CD4-positive, alpha-beta T cell (primary cell): ENCODE measurements around the gene CBARP. TPM values are rescaled to one million over a fixed set of nuclear protein-coding genes. Genes with fewer than 3 reads are reported as not detected.

ENCODE experiments used
- ATAC-seq: fragments of 200-7000 bp; cut with Tn5 transposase; one replicate; pipeline ENCODE4 v1.10.0; 2022; ENCODE audit warnings: mild to moderate bottlenecking; ENCODE audit not compliant: poor library complexity
- CTCF ChIA-PET: fragments of 350-600 bp; sonication (Branson Sonifier 250); formaldehyde crosslinking; loops from one replicate; lab custom pipeline; 2021; ENCODE audit warnings: antibody characterized with exemption, inconsistent platforms; lab: Charles Lee
- POLR2A ChIA-PET: fragments of 350-600 bp; sonication (Branson Sonifier 250); formaldehyde crosslinking; loops from one replicate; lab custom pipeline; 2021; ENCODE audit warnings: antibody characterized with exemption, inconsistent platforms; lab: Charles Lee
- DNase-seq, 14 experiments: peaks; one replicate each; pipeline ENCODE4 v3.0.0-alpha.2; 2013 to 2020; ENCODE audit warnings: mixed read lengths in 2 of 14
- H3K27ac ChIP-seq, 2 donors: one replicate each; pipeline versions ENCODE4 v1.5.1 to v1.7.0; 2013; ENCODE audit warnings: low read length in 2 of 2, low read depth in 1 of 2, mild to moderate bottlenecking in 1 of 2
- H3K27me3 ChIP-seq, 2 experiments: 1 replicate in 1 of 2; 2 replicates in 1 of 2; pipeline versions ENCODE4 v1.6.1 to v1.7.0; 2013; ENCODE audit warnings: low read length in 2 of 2, control low read depth in 1 of 2, mild to moderate bottlenecking in 1 of 2, moderate library complexity in 1 of 2; ENCODE audit not compliant: insufficient read depth in 2 of 2, control insufficient read depth in 1 of 2
- H3K36me3 ChIP-seq: one replicate; pipeline ENCODE4 v1.6.1; 2013; ENCODE audit warnings: low read length, control low read depth; ENCODE audit not compliant: insufficient read depth
- H3K4me1 ChIP-seq: one replicate; pipeline ENCODE4 v1.6.1; 2013; ENCODE audit warnings: low read length, control low read depth; ENCODE audit not compliant: insufficient read depth
- H3K4me3 ChIP-seq: one replicate; pipeline ENCODE4 v1.5.1; 2013; ENCODE audit warnings: mild to moderate bottlenecking, low read length, moderate library complexity
- H3K9me3 ChIP-seq, 2 experiments: 1 replicate in 1 of 2; 2 replicates in 1 of 2; pipeline versions ENCODE4 v1.6.1 to v1.7.0; 2013; ENCODE audit warnings: low read length in 2 of 2, mild to moderate bottlenecking in 2 of 2, control low read depth in 1 of 2, moderate library complexity in 1 of 2; ENCODE audit not compliant: control insufficient read depth in 1 of 2, insufficient read depth in 1 of 2
- H3K27ac Mint-ChIP-seq: one replicate; pipeline ENCODE4 v1.8.0; 2020; ENCODE audit warnings: mixed read lengths
- H3K27me3 Mint-ChIP-seq: one replicate; pipeline ENCODE4 v1.8.0; 2021; ENCODE audit warnings: mixed read lengths
- H3K36me3 Mint-ChIP-seq: one replicate; pipeline ENCODE4 v1.8.0; 2021; ENCODE audit warnings: low read depth, mixed read lengths
- H3K4me1 Mint-ChIP-seq: one replicate; pipeline ENCODE4 v1.8.0; 2021; ENCODE audit warnings: low read depth, mixed read lengths
- H3K4me3 Mint-ChIP-seq: one replicate; pipeline ENCODE4 v1.8.0; 2020; ENCODE audit warnings: mild to moderate bottlenecking, mixed read lengths
- H3K9me3 Mint-ChIP-seq: one replicate; pipeline ENCODE4 v1.8.0; 2020; ENCODE audit warnings: mixed read lengths
- intact Hi-C, 2 experiments: fragments of 100-400 bp; cut with DNase I in 1 of 2; cut with micrococcal nuclease in 1 of 2; formaldehyde crosslinking; loops; one replicate each; pipeline versions ENCODE4 v1.15.1 to v1.9.0; 2023 to 2025; cut with DNase I, micrococcal nuclease
- total RNA-seq, 174 experiments: library from RNA in 2 of 174; stranded (reverse) in 2 of 174; gene quantifications; one replicate each; pipeline ENCODE4 v1.2.3 and lab custom pipeline; 2021 to 2026
- TF ChIP-seq, protein P1 (sequence below): fragments of 200-600 bp; IDR thresholded peaks from one replicate; pipeline ENCODE4 v1.8.0; 2022; ENCODE audit warnings: antibody characterized with exemption, mild to moderate bottlenecking

Gene CBARP
- total RNA-seq, 2 experiments from 2014 or later: 0.22 TPM; not detected in 1

DNA sequence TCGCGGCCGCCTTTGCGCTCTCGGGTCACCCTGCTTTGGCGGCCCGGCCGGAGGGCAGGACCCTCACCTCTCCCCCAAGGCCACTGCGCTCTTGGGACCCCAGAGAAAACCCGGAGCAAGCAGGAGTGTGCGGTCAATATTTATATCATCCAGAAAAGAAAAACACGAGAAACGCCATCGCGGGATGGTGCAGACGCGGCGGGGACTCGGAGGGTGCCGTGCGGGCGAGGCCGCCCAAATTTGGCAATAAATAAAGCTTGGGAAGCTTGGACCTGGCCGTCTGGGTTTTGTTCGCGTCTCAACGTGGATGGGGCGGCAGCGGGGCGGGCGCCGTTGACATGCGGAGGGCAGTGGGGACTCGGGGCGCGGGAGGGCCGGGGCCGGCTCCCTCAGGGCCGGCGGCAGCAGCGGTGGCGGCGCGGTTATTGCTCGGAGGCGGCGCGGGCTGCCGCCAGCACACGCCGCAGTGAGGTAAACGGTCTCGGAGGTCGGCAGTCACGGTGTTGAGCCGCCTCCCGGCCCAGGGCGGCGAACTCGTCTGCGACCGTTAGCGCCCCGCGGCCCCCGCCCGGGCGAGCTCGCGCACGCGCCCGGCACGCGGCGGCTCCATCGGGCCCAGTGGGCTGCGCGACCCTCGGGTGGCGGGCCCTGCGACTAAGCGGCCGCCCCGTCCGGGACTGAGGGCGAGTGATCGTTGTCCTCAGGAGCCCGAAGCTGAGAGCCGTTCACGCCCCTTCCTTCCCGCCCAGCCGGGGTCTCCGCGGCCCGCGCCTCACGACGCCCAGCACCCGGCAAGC lies 9.4 kb downstream of the CBARP start:
- POLR2A ChIA-PET: no interaction called here
- CTCF ChIA-PET: no interaction called here

DNA sequence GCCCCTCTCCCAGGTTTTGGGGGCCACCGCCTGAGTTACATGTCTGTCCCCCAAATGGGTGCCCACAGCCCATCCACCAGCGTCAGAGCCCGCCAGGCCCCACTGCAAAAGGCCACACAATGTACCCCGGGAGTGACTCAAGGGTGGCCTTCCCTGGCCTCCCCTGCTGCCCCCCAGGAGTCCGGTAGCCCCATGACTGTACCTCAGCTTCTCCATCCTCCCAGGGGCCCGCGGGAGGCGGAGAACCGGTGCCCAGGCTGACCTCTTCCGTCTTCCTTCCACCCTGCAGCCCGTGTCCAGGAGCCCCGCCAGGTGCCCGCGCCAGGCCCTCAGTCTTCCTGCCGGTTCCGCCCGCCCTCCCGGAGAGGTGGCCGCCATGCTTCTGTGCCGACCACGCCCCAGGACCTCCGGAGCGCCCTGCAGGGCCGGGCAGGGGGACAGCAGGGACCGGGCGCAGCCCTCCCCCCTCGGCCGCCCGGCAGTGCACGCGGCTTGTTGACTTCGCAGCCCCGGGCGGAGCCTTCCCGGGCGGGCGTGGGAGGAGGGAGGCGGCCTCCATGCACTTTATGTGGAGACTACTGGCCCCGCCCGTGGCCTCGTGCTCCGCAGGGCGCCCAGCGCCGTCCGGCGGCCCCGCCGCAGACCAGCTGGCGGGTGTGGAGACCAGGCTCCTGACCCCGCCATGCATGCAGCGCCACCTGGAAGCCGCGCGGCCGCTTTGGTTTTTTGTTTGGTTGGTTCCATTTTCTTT lies 10.3 kb downstream of the CBARP start:
- no peak overlapping the region for H3K27ac ChIP-seq
- DNase-seq: no peak

More for the DNA sequence above, 9.4 kb downstream of the CBARP start:
- H3K9me3 Mint-ChIP-seq: no peaks in the 10 kb centered on the region
- ATAC-seq: no peak
- H3K27me3 Mint-ChIP-seq: no peaks in the 10 kb centered on the region
- DNase-seq: no peak
- no peaks in the 10 kb centered on the region for H3K4me1 Mint-ChIP-seq
- no peaks in the 10 kb centered on the region for H3K4me1 ChIP-seq
- TF ChIP-seq, protein P1, sequence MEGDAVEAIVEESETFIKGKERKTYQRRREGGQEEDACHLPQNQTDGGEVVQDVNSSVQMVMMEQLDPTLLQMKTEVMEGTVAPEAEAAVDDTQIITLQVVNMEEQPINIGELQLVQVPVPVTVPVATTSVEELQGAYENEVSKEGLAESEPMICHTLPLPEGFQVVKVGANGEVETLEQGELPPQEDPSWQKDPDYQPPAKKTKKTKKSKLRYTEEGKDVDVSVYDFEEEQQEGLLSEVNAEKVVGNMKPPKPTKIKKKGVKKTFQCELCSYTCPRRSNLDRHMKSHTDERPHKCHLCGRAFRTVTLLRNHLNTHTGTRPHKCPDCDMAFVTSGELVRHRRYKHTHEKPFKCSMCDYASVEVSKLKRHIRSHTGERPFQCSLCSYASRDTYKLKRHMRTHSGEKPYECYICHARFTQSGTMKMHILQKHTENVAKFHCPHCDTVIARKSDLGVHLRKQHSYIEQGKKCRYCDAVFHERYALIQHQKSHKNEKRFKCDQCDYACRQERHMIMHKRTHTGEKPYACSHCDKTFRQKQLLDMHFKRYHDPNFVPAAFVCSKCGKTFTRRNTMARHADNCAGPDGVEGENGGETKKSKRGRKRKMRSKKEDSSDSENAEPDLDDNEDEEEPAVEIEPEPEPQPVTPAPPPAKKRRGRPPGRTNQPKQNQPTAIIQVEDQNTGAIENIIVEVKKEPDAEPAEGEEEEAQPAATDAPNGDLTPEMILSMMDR: no peak
- H3K27ac ChIP-seq: no peak overlapping the region
- no peak overlapping the region for H3K27ac Mint-ChIP-seq
- peaks cover 18% of the 10 kb centered on the region for H3K36me3 ChIP-seq
- intact Hi-C loops: no loop called here
- peaks cover 0 to 5% of the 10 kb centered on the region in 2 experiments for H3K9me3 ChIP-seq
- H3K4me3 ChIP-seq: no peak overlapping the region
- H3K36me3 Mint-ChIP-seq: peaks cover 3% of the 10 kb centered on the region
- H3K4me3 Mint-ChIP-seq: no peak overlapping the region
- no peaks in the 10 kb centered on the region for H3K27me3 ChIP-seq

DNA sequence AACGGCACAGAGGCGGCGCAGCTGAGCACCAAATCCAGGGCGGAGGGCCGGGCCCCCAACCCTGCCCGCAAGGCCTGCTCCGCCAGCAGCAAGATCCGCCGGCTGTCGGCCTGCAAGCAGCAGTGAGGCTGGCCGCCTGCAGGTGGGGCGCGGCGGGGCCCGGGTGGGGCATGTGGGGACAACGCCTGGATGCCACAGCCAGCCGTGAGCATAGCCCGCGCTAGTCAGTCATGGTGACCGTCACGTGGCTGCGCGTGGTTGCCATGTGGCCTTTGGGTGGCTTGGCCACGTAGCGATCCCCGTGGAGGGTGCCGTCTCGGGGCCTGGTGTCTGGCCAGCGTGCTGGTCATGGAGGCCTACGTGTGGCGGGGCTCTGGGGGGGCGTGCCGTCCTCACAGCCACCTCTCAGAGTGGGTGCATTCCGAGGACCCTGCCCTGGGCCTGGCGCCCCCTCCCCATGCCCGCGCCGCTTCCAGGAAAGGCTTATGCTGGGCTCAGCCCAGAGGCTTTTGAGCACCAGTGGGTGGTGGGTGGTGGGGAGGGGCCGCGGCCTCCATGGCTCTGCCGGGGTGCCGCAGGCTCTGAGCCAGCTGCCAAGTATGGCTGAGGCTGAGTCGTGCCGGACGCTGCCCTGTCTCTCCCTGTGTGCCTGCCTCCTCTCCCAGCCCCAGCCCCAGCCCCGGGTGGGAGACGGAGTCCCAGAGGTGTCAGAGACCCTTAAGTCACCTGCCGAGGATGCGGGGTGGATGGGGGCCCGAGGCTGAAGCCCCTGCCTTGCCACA lies 11.1 kb downstream of the CBARP start:
- peaks cover 30% of the 10 kb centered on the region for H3K36me3 ChIP-seq
- Mint-ChIP-seq H3K27ac (no peak overlapping the region), H3K27me3 (no peaks in the 10 kb centered on the region), H3K4me1 (no peaks in the 10 kb centered on the region), H3K36me3 (peaks cover 7% of the 10 kb centered on the region), H3K4me3 (no peak overlapping the region), H3K9me3 (no peaks in the 10 kb centered on the region)
- ChIA-PET CTCF (no interaction called here), POLR2A (no interaction called here)
- no peak overlapping the region for H3K27ac ChIP-seq
- no peaks in the 10 kb centered on the region for H3K27me3 ChIP-seq
- peaks cover 0 to 5% of the 10 kb centered on the region in 2 experiments for H3K9me3 ChIP-seq
- no peak for ATAC-seq
- H3K4me3 ChIP-seq: no peak overlapping the region
- DNase-seq: no peak
- TF ChIP-seq, protein P1: no peak
- no peaks in the 10 kb centered on the region for H3K4me1 ChIP-seq
- intact Hi-C loops: no loop called here

More for the DNA sequence above, 10.3 kb downstream of the CBARP start:
- Mint-ChIP-seq H3K4me1 (no peaks in the 10 kb centered on the region), H3K4me3 (no peak overlapping the region), H3K27ac (no peak overlapping the region), H3K9me3 (no peaks in the 10 kb centered on the region), H3K27me3 (no peaks in the 10 kb centered on the region), H3K36me3 (peaks cover 7% of the 10 kb centered on the region)
- TF ChIP-seq, protein P1: no peak
- ChIA-PET CTCF (no interaction called here), POLR2A (no interaction called here)
- H3K36me3 ChIP-seq: peaks cover 24% of the 10 kb centered on the region
- H3K27me3 ChIP-seq: no peaks in the 10 kb centered on the region
- intact Hi-C loops: no loop called here
- H3K4me3 ChIP-seq: no peak overlapping the region
- H3K4me1 ChIP-seq: no peaks in the 10 kb centered on the region
- H3K9me3 ChIP-seq: peaks cover 0 to 5% of the 10 kb centered on the region in 2 experiments
- no peak for ATAC-seq
